ENCODE results near the gene FBXW4. TPM values are rescaled to one million over a fixed set of nuclear protein-coding genes. Genes with fewer than 3 reads are reported as not detected.

The FBXW4 gene
- total and polyA plus RNA-seq, 5 donors from 2014 or later: 3.5 to 70.9 (median 5.9) TPM

DNA sequence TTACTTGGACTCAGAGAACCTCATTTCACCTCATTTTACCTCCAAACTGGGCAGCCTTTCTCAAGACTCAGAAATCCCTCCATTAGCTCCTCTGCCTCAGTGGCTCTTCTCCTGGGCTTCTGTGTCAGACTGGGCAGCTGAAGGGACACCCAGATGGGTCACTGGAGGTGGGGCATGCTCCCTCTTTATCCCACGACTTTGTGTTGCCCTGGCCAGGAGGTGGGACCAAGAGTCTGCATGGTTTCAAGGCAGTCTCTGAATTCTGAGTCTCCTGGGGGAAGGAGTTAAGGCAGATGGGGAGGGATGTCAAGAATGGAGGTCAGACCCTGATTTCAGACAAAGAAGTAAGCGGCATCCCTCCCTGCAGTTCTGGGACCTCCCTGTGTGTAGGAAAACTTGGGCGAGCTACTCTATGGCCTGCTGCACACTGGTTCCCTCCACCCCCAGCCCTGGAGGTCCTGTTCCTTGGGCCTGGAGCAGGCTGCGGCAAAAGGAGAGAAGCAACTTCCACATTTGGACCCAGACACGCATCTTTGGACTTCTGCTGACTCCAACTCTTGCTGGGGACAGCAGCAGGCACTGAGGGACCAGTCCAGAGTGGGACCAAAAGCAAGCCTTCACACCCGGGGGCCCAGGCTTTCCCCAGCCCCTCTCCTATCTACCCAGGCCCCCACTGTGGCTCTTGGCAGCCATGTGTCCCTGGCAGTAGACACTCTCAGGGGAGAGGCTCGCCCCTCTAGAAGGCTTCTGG is 117.7 kb downstream of the FBXW4 start:
- Histone ChIP-seq H3K27me3 (ENCODE audit: control insufficient read depth, insufficient read depth, low read length) (no peaks in the 10 kb centered on the region), H3K4me3 (ENCODE audit: low read depth, low read length) (no peak overlapping the region), H3K4me1 (ENCODE audit: control insufficient read depth, insufficient read depth, low read length, poor library complexity, severe bottlenecking) (no peaks in the 10 kb centered on the region), H3K36me3 (ENCODE audit: control insufficient read depth, insufficient read depth, low read length) (peaks cover 28% of the 10 kb centered on the region), H3K9me3 (ENCODE audit: control insufficient read depth in 2 of 2, low read length in 2 of 2) (no peaks in the 10 kb centered on the region), H3K27ac (ENCODE audit: insufficient read depth, low read length, poor library complexity, severe bottlenecking) (no peak overlapping the region)
- H3K4me1 Mint-ChIP-seq: no peaks in the 10 kb centered on the region
- no peak for ATAC-seq (ENCODE audit: low read depth in 2 of 2)
- H3K4me3 Mint-ChIP-seq: no peak overlapping the region
- no peak for DNase-seq
- peaks cover 9% of the 10 kb centered on the region for H3K36me3 Mint-ChIP-seq
- H3K27ac Mint-ChIP-seq: no peak overlapping the region
- no peaks in the 10 kb centered on the region for H3K9me3 Mint-ChIP-seq
- H3K27me3 Mint-ChIP-seq: no peaks in the 10 kb centered on the region

- Mint-ChIP-seq H3K27ac (no peak overlapping the region), H3K4me1 (no peaks in the 10 kb centered on the region), H3K9me3 (no peaks in the 10 kb centered on the region), H3K4me3 (peak overlapping the region in 1 of 4 donors; percentile 52), H3K36me3 (peaks cover 4% of the 10 kb centered on the region), H3K27me3 (no peaks in the 10 kb centered on the region)
- no peaks in the 10 kb centered on the region for H3K4me1 ChIP-seq (ENCODE audit: control insufficient read depth, insufficient read depth, low read length, poor library complexity, severe bottlenecking)
- no peak for ATAC-seq (ENCODE audit: low read depth in 2 of 2)
- H3K4me3 ChIP-seq (ENCODE audit: low read depth, low read length): no peak overlapping the region
- peaks cover 28% of the 10 kb centered on the region for H3K36me3 ChIP-seq (ENCODE audit: control insufficient read depth, insufficient read depth, low read length)
- H3K27ac ChIP-seq (ENCODE audit: insufficient read depth, low read length, poor library complexity, severe bottlenecking): no peak overlapping the region
- H3K9me3 ChIP-seq (ENCODE audit: control insufficient read depth in 2 of 2, low read length in 2 of 2): no peaks in the 10 kb centered on the region
- no peak for DNase-seq
- H3K27me3 ChIP-seq (ENCODE audit: control insufficient read depth, insufficient read depth, low read length): no peaks in the 10 kb centered on the region
Observed at GRCh38 chr10:101576211-101576863, 118.6 kb downstream of the FBXW4 start.

- Histone ChIP-seq H3K4me3 (ENCODE audit: low read depth, low read length) (no peak overlapping the region), H3K27me3 (ENCODE audit: control insufficient read depth, insufficient read depth, low read length) (no peaks in the 10 kb centered on the region), H3K9me3 (ENCODE audit: control insufficient read depth in 2 of 2, low read length in 2 of 2) (no peaks in the 10 kb centered on the region), H3K27ac (ENCODE audit: insufficient read depth, low read length, poor library complexity, severe bottlenecking) (no peak overlapping the region), H3K36me3 (ENCODE audit: control insufficient read depth, insufficient read depth, low read length) (peaks cover 24% of the 10 kb centered on the region), H3K4me1 (ENCODE audit: control insufficient read depth, insufficient read depth, low read length, poor library complexity, severe bottlenecking) (peaks cover under 1% of the 10 kb centered on the region)
- H3K9me3 Mint-ChIP-seq: no peaks in the 10 kb centered on the region
- no peaks in the 10 kb centered on the region for H3K27me3 Mint-ChIP-seq
- peak overlapping the region in 1 of 3 donors; percentile 5 for H3K27ac Mint-ChIP-seq
- DNase-seq (no peak), ATAC-seq (ENCODE audit: low read depth in 2 of 2) (no peak)
- peaks cover 4% of the 10 kb centered on the region for H3K36me3 Mint-ChIP-seq
- H3K4me1 Mint-ChIP-seq: no peaks in the 10 kb centered on the region
- peak overlapping the region in 1 of 4 donors; percentile 52 for H3K4me3 Mint-ChIP-seq
Observed at GRCh38 chr10:101575580-101576210, 119.3 kb downstream of the FBXW4 start.

- no peaks in the 10 kb centered on the region for H3K9me3 Mint-ChIP-seq
- no peak for DNase-seq
- H3K27me3 Mint-ChIP-seq: no peaks in the 10 kb centered on the region
- H3K4me3 ChIP-seq (ENCODE audit: low read depth, low read length): no peak overlapping the region
- H3K4me3 Mint-ChIP-seq: no peak overlapping the region
- peaks cover 18% of the 10 kb centered on the region for H3K36me3 ChIP-seq (ENCODE audit: control insufficient read depth, insufficient read depth, low read length)
- no peaks in the 10 kb centered on the region for H3K9me3 ChIP-seq (ENCODE audit: control insufficient read depth in 2 of 2, low read length in 2 of 2)
- peaks cover 0 to 3% (median 0%) of the 10 kb centered on the region in 4 donors for H3K4me1 Mint-ChIP-seq
- no peak overlapping the region for H3K27ac ChIP-seq (ENCODE audit: insufficient read depth, low read length, poor library complexity, severe bottlenecking)
- H3K36me3 Mint-ChIP-seq: peaks cover 4% of the 10 kb centered on the region
- no peak overlapping the region for H3K27ac Mint-ChIP-seq
- peaks cover 7% of the 10 kb centered on the region for H3K4me1 ChIP-seq (ENCODE audit: control insufficient read depth, insufficient read depth, low read length, poor library complexity, severe bottlenecking)
- ATAC-seq (ENCODE audit: low read depth in 2 of 2): no peak
- no peaks in the 10 kb centered on the region for H3K27me3 ChIP-seq (ENCODE audit: control insufficient read depth, insufficient read depth, low read length)
Observed at GRCh38 chr10:101575091-101575490, 119.9 kb downstream of the FBXW4 start.

DNA sequence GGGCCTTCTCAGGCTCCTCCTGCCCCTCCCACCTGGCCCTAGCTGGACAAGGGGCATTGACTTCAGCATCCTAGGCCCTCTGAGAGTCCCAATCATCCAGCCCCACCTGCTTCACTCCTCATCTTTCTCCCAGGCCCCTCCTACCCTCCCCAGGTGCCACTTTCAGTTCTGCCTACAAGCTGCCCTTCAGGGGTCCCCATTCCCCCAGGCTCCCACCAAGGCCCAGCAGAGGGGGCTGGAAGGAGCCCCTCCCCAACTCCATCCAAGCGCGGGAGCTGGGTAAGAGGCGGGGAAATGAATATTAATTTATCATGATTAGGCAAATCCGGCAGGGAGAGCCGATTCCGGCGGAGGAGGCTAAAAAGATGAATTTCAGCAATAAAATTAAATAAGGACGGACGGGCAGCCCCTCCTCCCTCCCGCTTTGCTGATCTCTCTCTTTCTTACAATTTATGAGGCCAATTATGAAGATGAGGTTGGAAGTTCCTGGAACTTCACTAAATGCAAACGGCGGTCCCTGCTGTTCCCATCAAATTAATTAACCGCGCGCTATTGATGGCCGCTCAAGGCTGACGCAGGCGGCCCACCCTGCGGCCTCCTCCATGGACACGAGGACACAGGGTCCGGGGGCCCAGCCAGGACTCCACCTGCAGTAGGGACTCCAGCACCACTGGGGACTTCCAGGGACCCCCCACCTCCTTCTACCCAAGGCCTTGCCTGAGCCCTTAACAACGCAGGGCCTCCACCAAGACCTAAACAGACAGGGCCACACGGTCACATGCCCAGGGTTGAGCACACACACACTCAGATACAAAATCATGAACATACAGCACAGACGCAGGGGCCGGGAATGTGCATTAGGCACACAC is 120.9 kb downstream of the FBXW4 start:
- Histone ChIP-seq H3K4me1 (ENCODE audit: control insufficient read depth, insufficient read depth, low read length, poor library complexity, severe bottlenecking) (peaks cover 16% of the 10 kb centered on the region), H3K27me3 (ENCODE audit: control insufficient read depth, insufficient read depth, low read length) (no peaks in the 10 kb centered on the region), H3K9me3 (ENCODE audit: control insufficient read depth in 2 of 2, low read length in 2 of 2) (no peaks in the 10 kb centered on the region), H3K27ac (ENCODE audit: insufficient read depth, low read length, poor library complexity, severe bottlenecking) (no peak overlapping the region), H3K36me3 (ENCODE audit: control insufficient read depth, insufficient read depth, low read length) (peaks cover 13% of the 10 kb centered on the region), H3K4me3 (ENCODE audit: low read depth, low read length) (no peak overlapping the region)
- ATAC-seq (ENCODE audit: low read depth in 2 of 2) (no peak), DNase-seq (no peak)
- Mint-ChIP-seq H3K9me3 (no peaks in the 10 kb centered on the region), H3K27me3 (peaks cover 3% of the 10 kb centered on the region), H3K36me3 (peaks cover 4% of the 10 kb centered on the region), H3K4me1 (peaks cover 0 to 11% (median 0%) of the 10 kb centered on the region in 4 donors), H3K4me3 (no peak overlapping the region), H3K27ac (no peak overlapping the region)

- Histone ChIP-seq H3K36me3 (ENCODE audit: control insufficient read depth, insufficient read depth, low read length) (no peaks in the 10 kb centered on the region), H3K4me3 (ENCODE audit: low read depth, low read length) (no peak overlapping the region), H3K4me1 (ENCODE audit: control insufficient read depth, insufficient read depth, low read length, poor library complexity, severe bottlenecking) (peaks cover 16% of the 10 kb centered on the region), H3K9me3 (ENCODE audit: control insufficient read depth in 2 of 2, low read length in 2 of 2) (no peaks in the 10 kb centered on the region), H3K27ac (ENCODE audit: insufficient read depth, low read length, poor library complexity, severe bottlenecking) (no peak overlapping the region), H3K27me3 (ENCODE audit: control insufficient read depth, insufficient read depth, low read length) (peaks cover 5% of the 10 kb centered on the region)
- Mint-ChIP-seq H3K36me3 (no peaks in the 10 kb centered on the region), H3K9me3 (no peaks in the 10 kb centered on the region), H3K27ac (no peak overlapping the region), H3K27me3 (peaks cover 16% of the 10 kb centered on the region), H3K4me1 (peaks cover 0 to 19% (median 2%) of the 10 kb centered on the region in 4 donors), H3K4me3 (peak overlapping the region in 1 of 4 donors; percentile 7)
- ATAC-seq (ENCODE audit: low read depth in 2 of 2) (no peak), DNase-seq (no peak)
Observed at GRCh38 chr10:101572785-101573184, 122.2 kb downstream of the FBXW4 start.

DNA sequence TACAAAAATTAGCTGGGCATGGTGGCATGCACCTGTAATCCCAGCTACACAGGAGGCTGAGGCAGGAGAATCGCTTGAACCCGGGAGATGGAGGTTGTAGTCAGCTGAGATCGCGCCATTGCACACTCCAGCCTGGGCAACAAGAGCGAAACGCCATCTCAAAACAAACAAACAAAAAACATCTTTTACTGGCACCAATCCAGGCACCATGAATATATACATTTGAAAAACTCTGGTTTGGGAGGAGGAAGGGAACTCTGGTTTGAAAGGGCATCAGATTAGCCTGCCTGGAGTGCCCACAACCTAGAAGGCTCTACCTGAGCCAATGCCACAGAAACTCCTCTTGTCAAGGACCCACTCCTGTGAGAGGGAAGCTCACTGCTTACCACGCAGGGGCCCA is 122.8 kb downstream of the FBXW4 start:
- H3K4me1 ChIP-seq (ENCODE audit: control insufficient read depth, insufficient read depth, low read length, poor library complexity, severe bottlenecking): peaks cover 16% of the 10 kb centered on the region
- no peaks in the 10 kb centered on the region for H3K36me3 ChIP-seq (ENCODE audit: control insufficient read depth, insufficient read depth, low read length)
- ATAC-seq (ENCODE audit: low read depth in 2 of 2): no peak
- H3K27me3 ChIP-seq (ENCODE audit: control insufficient read depth, insufficient read depth, low read length): peaks cover 9% of the 10 kb centered on the region
- no peak overlapping the region for H3K27ac ChIP-seq (ENCODE audit: insufficient read depth, low read length, poor library complexity, severe bottlenecking)
- peaks cover 5% of the 10 kb centered on the region for H3K36me3 Mint-ChIP-seq
- no peaks in the 10 kb centered on the region for H3K9me3 Mint-ChIP-seq
- H3K27me3 Mint-ChIP-seq: peaks cover 23% of the 10 kb centered on the region
- H3K9me3 ChIP-seq (ENCODE audit: control insufficient read depth in 2 of 2, low read length in 2 of 2): no peaks in the 10 kb centered on the region
- no peak overlapping the region for H3K27ac Mint-ChIP-seq
- H3K4me1 Mint-ChIP-seq: peaks cover 0 to 19% (median 2%) of the 10 kb centered on the region in 4 donors
- H3K4me3 Mint-ChIP-seq: peak overlapping the region in 2 of 4 donors; percentile 7 to 47
- no peak for DNase-seq
- H3K4me3 ChIP-seq (ENCODE audit: low read depth, low read length): no peak overlapping the region
